ENCODE data around the gene PCDHA3. TPM values are rescaled to one million over a fixed set of nuclear protein-coding genes. Genes with fewer than 3 reads are reported as not detected.
"Not testable (repeated sequence)": the region's sequence is repeated elsewhere in the genome, so short reads cannot be mapped to it uniquely, and the experiment has no call there.

The PCDHA3 gene
- total RNA-seq, 1 donor from 2014 or later = 0.24 TPM

DNA sequence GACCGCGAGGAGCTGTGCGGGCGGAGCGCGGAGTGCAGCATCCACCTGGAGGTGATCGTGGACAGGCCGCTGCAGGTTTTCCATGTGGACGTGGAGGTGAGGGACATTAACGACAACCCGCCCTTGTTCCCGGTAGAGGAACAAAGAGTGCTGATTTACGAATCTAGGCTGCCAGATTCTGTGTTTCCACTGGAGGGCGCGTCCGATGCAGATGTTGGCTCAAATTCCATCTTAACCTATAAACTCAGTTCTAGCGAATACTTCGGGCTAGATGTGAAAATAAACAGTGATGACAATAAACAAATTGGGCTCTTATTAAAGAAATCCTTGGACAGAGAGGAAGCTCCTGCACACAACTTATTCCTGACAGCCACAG lies 27.5 kb downstream of the PCDHA3 start:
- H3K4me3 Mint-ChIP-seq = peak overlapping the region; percentile 92
- DNase-seq (ENCODE audit: extremely low spot score, unreplicated experiment) = no peak
- no peaks in the 10 kb centered on the region for H3K27me3 Mint-ChIP-seq
- H3K9me3 Mint-ChIP-seq = peaks cover 14% of the 10 kb centered on the region
- H3K4me1 Mint-ChIP-seq (ENCODE audit: unreplicated experiment) = peaks cover 4% of the 10 kb centered on the region
- H3K27ac Mint-ChIP-seq = peak overlapping the region; percentile 87
- peaks cover 34% of the 10 kb centered on the region for H3K36me3 Mint-ChIP-seq
- TF ChIP-seq CTCF (conservative IDR thresholded peaks at IDR 0.05) = peak; percentile 57

- H3K4me3 Mint-ChIP-seq; DNase-seq (ENCODE audit: extremely low spot score, unreplicated experiment); H3K27me3 Mint-ChIP-seq; H3K4me1 Mint-ChIP-seq (ENCODE audit: unreplicated experiment); H3K27ac Mint-ChIP-seq: not testable (repeated sequence)
- peaks cover 14% of the 10 kb centered on the region for H3K9me3 Mint-ChIP-seq
- H3K36me3 Mint-ChIP-seq = peaks cover 45% of the 10 kb centered on the region
These were observed 28.9 kb downstream of the PCDHA3 start for GRCh38 chr5:140829511-140830501.

DNA sequence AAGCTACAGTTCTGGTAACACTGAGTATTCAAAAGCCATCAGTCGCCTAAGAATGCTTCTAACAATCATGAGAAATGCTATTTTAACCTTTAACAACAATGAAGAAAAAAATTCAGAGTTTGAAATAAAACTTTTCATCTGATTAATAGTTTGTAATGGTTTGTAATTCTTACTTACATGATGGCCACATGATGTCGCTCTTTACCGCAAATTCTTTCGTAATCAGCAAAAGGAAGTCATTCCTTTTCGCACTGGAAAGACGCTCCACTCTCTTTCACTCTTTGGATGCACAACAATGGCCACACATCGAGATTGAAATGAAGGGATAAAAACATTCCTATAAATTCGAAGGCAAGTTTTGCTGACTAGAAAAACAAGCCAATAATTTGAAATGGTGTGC lies 33.1 kb downstream of the PCDHA3 start, which contains the start of gene PCDHA7:
TSS of gene PCDHA7 (plus strand) at position 277 of the 400 bp plus-strand sequence. CDS start at position 392, 115 bp downstream.
- DNase-seq (ENCODE audit: extremely low spot score, unreplicated experiment) = no peak

GRCh38 chr5:140834439-140835008 lies 33.7 kb downstream of the PCDHA3 start:
- not testable (repeated sequence) for H3K9me3 Mint-ChIP-seq

More for the DNA sequence above, 33.1 kb downstream of the PCDHA3 start, which contains the start of gene PCDHA7:
- peak within 1 kb of the TSS; percentile 54 for H3K27ac Mint-ChIP-seq
- peak within 1 kb of the TSS; percentile 86 for H3K4me3 Mint-ChIP-seq
- no peaks in the 10 kb centered on the region for H3K27me3 Mint-ChIP-seq
- H3K4me1 Mint-ChIP-seq (ENCODE audit: unreplicated experiment) = no peaks in the 10 kb centered on the region
- no peak for TF ChIP-seq CTCF (conservative IDR thresholded peaks at IDR 0.05)
- peaks cover 9% of the 10 kb centered on the region for H3K9me3 Mint-ChIP-seq
- peaks cover 33% of the 10 kb centered on the region for H3K36me3 Mint-ChIP-seq

DNA sequence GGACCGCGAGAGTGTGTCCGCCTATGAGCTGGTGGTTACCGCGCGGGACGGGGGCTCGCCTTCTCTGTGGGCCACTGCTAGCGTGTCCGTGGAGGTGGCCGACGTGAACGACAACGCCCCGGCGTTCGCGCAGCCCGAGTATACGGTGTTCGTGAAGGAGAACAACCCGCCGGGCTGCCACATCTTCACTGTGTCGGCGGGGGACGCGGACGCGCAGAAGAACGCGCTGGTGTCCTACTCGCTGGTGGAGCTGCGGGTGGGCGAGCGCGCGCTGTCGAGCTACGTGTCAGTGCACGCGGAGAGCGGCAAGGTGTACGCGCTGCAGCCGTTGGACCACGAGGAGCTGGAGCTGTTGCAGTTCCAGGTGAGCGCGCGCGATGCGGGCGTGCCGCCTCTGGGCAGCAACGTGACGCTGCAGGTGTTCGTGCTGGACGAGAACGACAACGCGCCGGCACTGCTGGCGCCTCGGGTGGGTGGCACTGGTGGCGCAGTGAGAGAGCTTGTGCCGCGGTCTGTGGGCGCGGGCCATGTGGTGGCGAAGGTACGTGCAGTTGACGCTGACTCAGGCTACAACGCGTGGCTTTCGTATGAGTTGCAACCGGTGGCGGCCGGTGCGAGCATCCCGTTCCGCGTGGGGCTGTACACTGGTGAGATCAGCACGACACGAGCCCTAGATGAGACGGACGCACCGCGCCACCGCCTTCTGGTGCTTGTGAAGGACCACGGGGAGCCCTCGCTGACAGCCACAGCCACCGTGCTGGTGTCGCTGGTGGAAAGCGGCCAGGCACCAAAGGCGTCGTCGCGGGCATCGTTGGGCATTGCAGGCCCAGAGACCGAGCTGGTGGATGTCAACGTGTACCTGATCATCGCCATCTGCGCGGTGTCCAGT lies 35.0 kb downstream of the PCDHA3 start:
- H3K4me1 Mint-ChIP-seq (ENCODE audit: unreplicated experiment) = no peaks in the 10 kb centered on the region
- DNase-seq (ENCODE audit: extremely low spot score, unreplicated experiment) = no peak
- TF ChIP-seq CTCF (conservative IDR thresholded peaks at IDR 0.05) = no peak
- no peak overlapping the region for H3K4me3 Mint-ChIP-seq
- H3K27ac Mint-ChIP-seq = no peak overlapping the region
- H3K36me3 Mint-ChIP-seq = peaks cover 40% of the 10 kb centered on the region
- H3K9me3 Mint-ChIP-seq = peaks cover 15% of the 10 kb centered on the region
- no peaks in the 10 kb centered on the region for H3K27me3 Mint-ChIP-seq

More at GRCh38 chr5:140834439-140835008, 33.7 kb downstream of the PCDHA3 start:
- Mint-ChIP-seq H3K4me3 (peak overlapping the region; percentile 86), H3K27ac (peak overlapping the region; percentile 54), H3K36me3 (peaks cover 35% of the 10 kb centered on the region)
- not testable (repeated sequence) for H3K27me3 Mint-ChIP-seq; DNase-seq (ENCODE audit: extremely low spot score, unreplicated experiment); H3K4me1 Mint-ChIP-seq (ENCODE audit: unreplicated experiment)

Measured in type B pancreatic cell (in vitro differentiated cells).